SU-DHL-6 (cell line): Measurements from ENCODE around the gene DMXL1.

Experiments used
- H2AFZ ChIP-seq: fragments of 200-600 bp; sonication (generic); 2 replicates; pipeline ENCODE4 v1.6.1; 2014; ENCODE audit warnings: low read depth, mild to moderate bottlenecking, moderate library complexity, mixed read lengths, antibody characterized with exemption, low read length; ENCODE audit not compliant: severe bottlenecking
- H3F3A ChIP-seq: fragments of 200-600 bp; shearing (Covaris generic); 2 replicates; pipeline ENCODE4 v1.6.0; 2016; ENCODE audit warnings: antibody characterized with exemption, mild to moderate bottlenecking; ENCODE audit not compliant: insufficient read depth
- H3K27ac ChIP-seq: fragments of 200-600 bp; sonication (generic); 2 replicates; pipeline ENCODE4 v1.5.1; 2016; ENCODE audit warnings: low read depth, mild to moderate bottlenecking, low read length, moderate library complexity, mixed read lengths
- H3K27me3 ChIP-seq: fragments of 200-600 bp; sonication (generic), shearing (Covaris generic); 2 replicates; pipeline ENCODE4 v1.6.0; 2014; ENCODE audit warnings: mild to moderate bottlenecking, low read length
- H3K36me3 ChIP-seq: fragments of 200-600 bp; sonication (generic); 2 replicates; pipeline ENCODE4 v1.6.1; 2014; ENCODE audit warnings: mild to moderate bottlenecking, low read length, mixed read lengths
- H3K4me2 ChIP-seq: fragments of 300-600, 200-600 bp; shearing (Covaris generic), sonication (generic); 2 replicates; pipeline ENCODE4 v1.6.0; 2014; ENCODE audit warnings: low read length, low read depth, mild to moderate bottlenecking; ENCODE audit not compliant: poor library complexity, severe bottlenecking
- H3K4me3 ChIP-seq: fragments of 200-600 bp; sonication (generic); 2 replicates; pipeline ENCODE4 v1.5.1; 2014; ENCODE audit warnings: antibody characterized with exemption, low read length, mild to moderate bottlenecking, mixed read lengths; ENCODE audit not compliant: insufficient read depth, poor library complexity, severe bottlenecking
- H3K79me2 ChIP-seq: fragments of 200-600 bp; sonication (generic); 2 replicates; pipeline ENCODE4 v1.6.1; 2014; ENCODE audit warnings: mild to moderate bottlenecking, low read length, moderate library complexity; ENCODE audit not compliant: insufficient read depth
- H3K9ac ChIP-seq: fragments of 200-600 bp; sonication (generic); 2 replicates; pipeline ENCODE4 v1.7.0; 2014; ENCODE audit warnings: mild to moderate bottlenecking, low read length
- H3K9me2 ChIP-seq: fragments of 200-600 bp; sonication (generic); replicated peaks from 2 replicates; pipeline ENCODE4 v1.6.1; 2014; ENCODE audit warnings: low read length; ENCODE audit not compliant: insufficient read depth
- H3K9me3 ChIP-seq: fragments of 200-600 bp; sonication (generic); 2 replicates; pipeline ENCODE4 v1.6.1; 2014; ENCODE audit warnings: low read length, mixed read lengths; ENCODE audit not compliant: insufficient read depth
- H4K20me1 ChIP-seq: fragments of 200-600 bp; sonication (generic); 2 replicates; pipeline ENCODE4 v1.6.1; 2014; ENCODE audit warnings: low read depth, mild to moderate bottlenecking, antibody characterized with exemption, low read length, moderate library complexity, mixed read lengths
- CTCF ChIP-seq: fragments of 200-600 bp; sonication (generic); IDR thresholded peaks from one replicate; pipeline ENCODE4 v1.5.1; 2017; ENCODE audit warnings: antibody characterized with exemption, mild to moderate bottlenecking, low read length, moderate library complexity; ENCODE audit not compliant: insufficient read depth, poor library complexity, severe bottlenecking
- EZH2phosphoT487 ChIP-seq: fragments of 200-600 bp; sonication (generic), shearing (Covaris generic); conservative IDR thresholded peaks from 2 replicates; pipeline ENCODE4 v1.6.1; 2018; ENCODE audit warnings: mild to moderate bottlenecking, antibody characterized with exemption, low read length, moderate library complexity, mixed read lengths

DMXL1 gene

GRCh38 chr5:119274767-119275130 lies 203.9 kb downstream of the DMXL1 start:
- Histone ChIP-seq H3K4me3 (peak overlapping the region; percentile 39), H3K79me2 (peaks cover 82% of the 10 kb centered on the region)

GRCh38 chr5:119275146-119275545 lies 204.3 kb downstream of the DMXL1 start:
- no peaks in the 10 kb centered on the region; the same call in 1 of the 2 replicates for H4K20me1 ChIP-seq
- H3K9ac ChIP-seq: peak overlapping the region; percentile 88
- peak overlapping the region; percentile 96 for H3K27ac ChIP-seq
- H3K9me2 ChIP-seq: no peaks in the 10 kb centered on the region
- H3K4me3 ChIP-seq: peak overlapping the region; percentile 13
- H3K36me3 ChIP-seq: no peaks in the 10 kb centered on the region; the same call in 1 of the 2 replicates
- no peak overlapping the region for H2AFZ ChIP-seq
- TF ChIP-seq CTCF (no peak), EZH2phosphoT487 (no peak)
- no peaks in the 10 kb centered on the region for H3K9me3 ChIP-seq
- H3F3A ChIP-seq: peaks cover 55% of the 10 kb centered on the region
- no peaks in the 10 kb centered on the region for H3K27me3 ChIP-seq
- H3K79me2 ChIP-seq: peaks cover 82% of the 10 kb centered on the region
- H3K4me2 ChIP-seq: peak overlapping the region; percentile 85

More at GRCh38 chr5:119274767-119275130, 203.9 kb downstream of the DMXL1 start:
- H3K9ac ChIP-seq: peak overlapping the region; percentile 88
- H3K4me2 ChIP-seq: peak overlapping the region; percentile 85
- no peak for TF ChIP-seq CTCF
- no peak for TF ChIP-seq EZH2phosphoT487
- H2AFZ ChIP-seq: no peak overlapping the region
- peaks cover 59% of the 10 kb centered on the region for H3F3A ChIP-seq
- H3K27me3 ChIP-seq: no peaks in the 10 kb centered on the region
- peak overlapping the region; percentile 96 for H3K27ac ChIP-seq
- no peaks in the 10 kb centered on the region; the same call in 1 of the 2 replicates for H4K20me1 ChIP-seq
- no peaks in the 10 kb centered on the region for H3K9me2 ChIP-seq
- no peaks in the 10 kb centered on the region for H3K36me3 ChIP-seq
- H3K9me3 ChIP-seq: no peaks in the 10 kb centered on the region

- no peaks in the 10 kb centered on the region for H3K9me3 ChIP-seq
- TF ChIP-seq EZH2phosphoT487 (no peak), CTCF (no peak)
- peaks cover 82% of the 10 kb centered on the region for H3K79me2 ChIP-seq
- peak overlapping the region; percentile 88 for H3K9ac ChIP-seq
- no peaks in the 10 kb centered on the region; the same call in 1 of the 2 replicates for H3K36me3 ChIP-seq
- no peaks in the 10 kb centered on the region for H3K27me3 ChIP-seq
- peak overlapping the region; percentile 29 for H3K4me3 ChIP-seq
- H3K9me2 ChIP-seq: no peaks in the 10 kb centered on the region
- peak overlapping the region; percentile 85 for H3K4me2 ChIP-seq
- H4K20me1 ChIP-seq: no peaks in the 10 kb centered on the region; the same call in 1 of the 2 replicates
- peak overlapping the region; percentile 96 for H3K27ac ChIP-seq
- no peak overlapping the region for H2AFZ ChIP-seq
- peaks cover 51% of the 10 kb centered on the region for H3F3A ChIP-seq
These were observed 204.8 kb downstream of the DMXL1 start for GRCh38 chr5:119275601-119276173.
